Gastrocnemius medialis (tissue), 4 donors: Measurements from ENCODE around the gene ACVR1C.

Experiments
- POLR2A ChIP-seq, 2 donors: fragments of 450-650 bp; IDR thresholded peaks; one replicate each; pipeline ENCODE4 v1.6.1; 2017; ENCODE audit warnings: antibody characterized with exemption in 2 of 2, mild to moderate bottlenecking in 2 of 2, moderate library complexity in 2 of 2
- TF ChIP-seq, protein P1 (sequence below), 5 experiments: fragments of 450-650 bp in 3 of 5; fragments of 200-600 bp in 2 of 5; sonication (generic) in 2 of 5; IDR thresholded peaks in 4 of 5; conservative IDR thresholded peaks in 1 of 5; 1 replicate in 4 of 5; 2 replicates in 1 of 5; pipeline ENCODE4 v1.5.1; 2016 to 2019; ENCODE audit warnings: antibody characterized with exemption in 5 of 5, mild to moderate bottlenecking in 3 of 5, moderate library complexity in 3 of 5

DNA sequence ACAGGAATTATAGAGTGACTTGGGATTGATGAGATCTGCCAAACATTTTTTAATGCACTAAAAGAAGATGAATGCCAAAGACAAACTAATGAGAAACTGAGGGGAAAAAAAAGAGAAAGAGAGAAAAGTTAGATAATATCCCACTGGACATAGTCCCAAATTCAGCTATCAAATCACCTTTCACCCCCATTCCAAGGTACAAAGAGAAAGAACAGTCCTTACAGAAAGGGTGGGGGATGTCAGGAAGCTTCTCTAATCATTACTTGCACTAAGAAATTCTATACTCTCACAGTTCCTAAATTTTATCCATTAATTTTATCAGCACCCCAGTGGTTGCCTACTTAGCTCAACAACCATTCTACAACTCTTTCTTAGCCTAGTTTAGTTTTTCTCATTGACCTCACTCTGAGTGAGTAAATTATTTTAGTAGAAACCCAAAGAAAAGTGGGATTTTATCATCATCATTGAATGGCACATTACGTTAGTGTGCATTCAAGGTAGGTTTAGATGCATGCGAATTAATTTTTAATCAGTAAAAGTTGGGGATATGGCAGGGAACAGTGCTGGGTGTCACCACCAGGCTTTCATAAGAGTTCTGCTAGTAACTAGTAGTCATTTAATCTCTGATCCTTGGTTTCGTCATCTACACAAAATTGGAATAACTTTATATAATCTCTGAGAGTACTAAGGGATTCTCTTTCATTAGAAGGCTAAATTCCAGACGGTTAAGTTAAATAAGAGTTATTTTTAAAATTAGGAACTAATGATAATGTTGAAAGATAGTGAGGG is 99.5 kb downstream of the ACVR1C start:
- TF ChIP-seq, protein P1, sequence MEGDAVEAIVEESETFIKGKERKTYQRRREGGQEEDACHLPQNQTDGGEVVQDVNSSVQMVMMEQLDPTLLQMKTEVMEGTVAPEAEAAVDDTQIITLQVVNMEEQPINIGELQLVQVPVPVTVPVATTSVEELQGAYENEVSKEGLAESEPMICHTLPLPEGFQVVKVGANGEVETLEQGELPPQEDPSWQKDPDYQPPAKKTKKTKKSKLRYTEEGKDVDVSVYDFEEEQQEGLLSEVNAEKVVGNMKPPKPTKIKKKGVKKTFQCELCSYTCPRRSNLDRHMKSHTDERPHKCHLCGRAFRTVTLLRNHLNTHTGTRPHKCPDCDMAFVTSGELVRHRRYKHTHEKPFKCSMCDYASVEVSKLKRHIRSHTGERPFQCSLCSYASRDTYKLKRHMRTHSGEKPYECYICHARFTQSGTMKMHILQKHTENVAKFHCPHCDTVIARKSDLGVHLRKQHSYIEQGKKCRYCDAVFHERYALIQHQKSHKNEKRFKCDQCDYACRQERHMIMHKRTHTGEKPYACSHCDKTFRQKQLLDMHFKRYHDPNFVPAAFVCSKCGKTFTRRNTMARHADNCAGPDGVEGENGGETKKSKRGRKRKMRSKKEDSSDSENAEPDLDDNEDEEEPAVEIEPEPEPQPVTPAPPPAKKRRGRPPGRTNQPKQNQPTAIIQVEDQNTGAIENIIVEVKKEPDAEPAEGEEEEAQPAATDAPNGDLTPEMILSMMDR (IDR thresholded peaks at IDR 0.05 in 4 of 5, conservative IDR thresholded peaks at IDR 0.05 in 1 of 5), result no peak
- TF ChIP-seq POLR2A (IDR thresholded peaks at IDR 0.05), result no peak
